GM12864 (cell line): ENCODE results near the gene MIAT.

Experiments used
- DNase-seq: peaks from one replicate; pipeline ENCODE4 v3.0.0-alpha.2; 2011; ENCODE audit warnings: low read depth
- H3K4me3 ChIP-seq: 2 replicates; pipeline ENCODE4 v1.5.1; 2011; ENCODE audit warnings: mild to moderate bottlenecking, low read depth, low read length, control low read depth
- TF ChIP-seq, protein P1 (sequence below): IDR thresholded peaks from 2 replicates; pipeline ENCODE4 v1.5.1; 2011; ENCODE audit warnings: low read depth, mild to moderate bottlenecking, moderate library complexity, low read length, control low read depth, inconsistent platforms; ENCODE audit errors: missing control alignments

MIAT gene

DNA sequence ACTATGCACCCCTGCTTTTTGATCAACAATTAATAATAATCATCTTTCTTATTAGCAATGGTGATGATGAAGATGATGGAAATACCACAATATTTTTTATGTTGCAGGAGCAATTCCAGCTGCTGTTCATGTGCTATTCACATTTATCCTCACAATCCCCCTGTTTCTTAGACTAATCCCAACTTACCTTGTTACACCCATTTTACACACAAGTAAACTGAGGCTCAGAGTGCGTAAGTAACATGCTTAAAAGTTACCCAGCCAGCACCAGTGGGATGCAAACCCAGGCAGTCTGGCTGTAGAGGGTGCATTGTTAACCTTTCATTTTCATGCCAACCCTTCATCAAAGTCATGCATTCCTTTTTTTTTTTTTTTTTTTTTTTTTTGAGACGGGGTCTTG lies 37.2 kb upstream of the MIAT start:
- no peak overlapping the region for H3K4me3 ChIP-seq
- TF ChIP-seq, protein P1, sequence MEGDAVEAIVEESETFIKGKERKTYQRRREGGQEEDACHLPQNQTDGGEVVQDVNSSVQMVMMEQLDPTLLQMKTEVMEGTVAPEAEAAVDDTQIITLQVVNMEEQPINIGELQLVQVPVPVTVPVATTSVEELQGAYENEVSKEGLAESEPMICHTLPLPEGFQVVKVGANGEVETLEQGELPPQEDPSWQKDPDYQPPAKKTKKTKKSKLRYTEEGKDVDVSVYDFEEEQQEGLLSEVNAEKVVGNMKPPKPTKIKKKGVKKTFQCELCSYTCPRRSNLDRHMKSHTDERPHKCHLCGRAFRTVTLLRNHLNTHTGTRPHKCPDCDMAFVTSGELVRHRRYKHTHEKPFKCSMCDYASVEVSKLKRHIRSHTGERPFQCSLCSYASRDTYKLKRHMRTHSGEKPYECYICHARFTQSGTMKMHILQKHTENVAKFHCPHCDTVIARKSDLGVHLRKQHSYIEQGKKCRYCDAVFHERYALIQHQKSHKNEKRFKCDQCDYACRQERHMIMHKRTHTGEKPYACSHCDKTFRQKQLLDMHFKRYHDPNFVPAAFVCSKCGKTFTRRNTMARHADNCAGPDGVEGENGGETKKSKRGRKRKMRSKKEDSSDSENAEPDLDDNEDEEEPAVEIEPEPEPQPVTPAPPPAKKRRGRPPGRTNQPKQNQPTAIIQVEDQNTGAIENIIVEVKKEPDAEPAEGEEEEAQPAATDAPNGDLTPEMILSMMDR = no peak
- no peak for DNase-seq

DNA sequence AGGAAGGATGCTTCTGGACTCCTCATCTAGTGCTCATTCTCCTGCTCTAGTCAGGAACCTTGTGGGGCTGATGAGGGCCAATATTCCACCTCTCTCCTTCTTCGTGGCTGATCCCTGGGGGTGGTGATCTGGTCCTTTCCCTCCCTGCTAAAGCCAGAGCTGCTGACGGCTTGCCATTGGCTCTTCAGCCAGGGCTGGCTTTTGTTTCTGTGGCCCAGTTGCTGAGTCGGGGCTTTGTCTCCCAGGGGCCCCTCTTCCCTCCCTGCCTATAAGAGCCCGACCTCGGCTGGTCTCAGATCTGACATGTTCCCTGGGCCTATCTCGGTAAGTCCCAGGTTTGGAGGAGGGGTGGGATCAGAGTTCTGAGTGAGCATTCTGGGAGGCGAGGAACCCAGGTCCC lies 35.7 kb upstream of the MIAT start, which contains the start of gene CRYBA4:
Gene CRYBA4, plus strand, starts transcription at position 301 of the 400 bp plus-strand sequence. CDS start 634 bp downstream, outside the sequence.
- no peak for DNase-seq
- no peak within 1 kb of the TSS for H3K4me3 ChIP-seq
- TF ChIP-seq, protein P1 = no peak

DNA sequence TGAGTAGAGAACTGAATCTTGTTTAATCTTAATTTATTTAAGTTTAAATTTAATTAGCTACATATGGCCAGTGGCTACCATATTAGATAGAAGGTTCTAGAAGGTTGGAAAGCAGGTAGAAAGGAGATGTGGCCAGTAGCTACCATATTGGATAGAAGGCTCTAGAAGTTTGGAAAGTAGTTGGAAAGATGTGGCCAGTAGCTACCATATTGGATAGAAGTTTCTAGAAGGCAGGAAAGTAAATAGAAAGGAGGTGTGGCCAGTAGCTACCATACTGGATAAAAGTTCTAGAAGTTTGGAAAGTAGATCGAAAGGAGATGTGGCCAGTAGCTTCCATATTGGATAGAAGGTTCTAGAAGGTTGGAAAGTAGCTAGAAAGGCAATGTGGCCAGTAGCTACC lies 33.4 kb upstream of the MIAT start:
- no peak for DNase-seq
- TF ChIP-seq, protein P1 = no peak
- no peak overlapping the region for H3K4me3 ChIP-seq

DNA sequence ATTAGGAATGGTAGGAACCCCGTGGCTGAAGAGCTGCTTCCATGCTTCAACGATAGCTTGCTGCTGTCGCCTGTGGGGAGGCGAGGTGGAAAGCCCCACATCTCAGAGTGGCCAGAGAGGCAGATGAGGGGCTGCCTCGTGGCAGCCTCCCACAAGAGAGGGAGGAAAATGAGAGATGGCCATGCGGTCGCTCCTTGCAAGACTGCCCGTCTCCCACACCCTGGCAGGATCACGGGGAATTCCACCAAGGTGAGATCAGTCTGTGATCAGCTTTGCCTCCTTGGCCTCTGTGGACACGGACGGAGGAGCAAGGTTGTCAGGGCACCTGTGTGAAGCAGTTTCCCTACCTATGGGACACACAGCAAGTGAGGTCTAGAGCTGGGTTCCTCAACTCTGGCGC lies 32.6 kb upstream of the MIAT start:
- TF ChIP-seq, protein P1 = no peak
- no peak overlapping the region for H3K4me3 ChIP-seq
- no peak for DNase-seq

DNA sequence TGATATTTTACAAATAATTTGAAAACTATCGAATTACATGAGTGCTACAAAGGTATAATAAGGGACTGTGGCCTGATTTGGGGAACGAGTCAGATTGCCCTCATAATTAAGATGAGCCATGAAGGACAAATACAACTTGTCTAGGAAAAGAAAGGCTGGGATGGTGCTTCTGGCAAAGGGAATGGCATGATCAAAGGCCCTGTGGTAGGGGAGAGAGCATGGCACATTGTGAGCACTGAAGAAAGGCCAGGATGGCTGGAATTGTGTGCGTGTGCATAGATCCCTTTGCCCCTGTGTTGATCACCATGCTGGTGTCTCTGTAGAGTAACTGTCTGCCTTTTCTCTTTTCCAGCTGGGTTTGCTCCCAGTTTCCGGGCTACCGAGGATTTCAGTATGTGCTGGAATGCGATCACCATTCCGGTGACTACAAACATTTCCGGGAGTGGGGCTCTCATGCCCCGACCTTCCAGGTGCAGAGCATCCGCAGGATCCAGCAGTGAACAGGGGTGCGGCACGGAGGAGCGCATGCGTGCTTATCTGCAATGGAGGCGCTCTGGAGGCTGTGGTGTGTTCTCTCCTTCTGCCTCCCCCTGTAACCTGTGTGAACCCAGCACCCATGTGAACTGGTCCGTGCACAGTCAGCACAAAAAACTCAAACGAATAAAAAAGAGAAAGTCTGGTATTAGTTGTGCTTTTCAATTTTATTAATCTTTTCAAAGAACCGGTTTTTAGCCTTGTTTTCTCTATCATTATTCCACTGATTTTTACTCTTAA lies 27.2 kb upstream of the MIAT start:
- no peak for DNase-seq
- TF ChIP-seq, protein P1 = no peak
- no peak overlapping the region for H3K4me3 ChIP-seq

DNA sequence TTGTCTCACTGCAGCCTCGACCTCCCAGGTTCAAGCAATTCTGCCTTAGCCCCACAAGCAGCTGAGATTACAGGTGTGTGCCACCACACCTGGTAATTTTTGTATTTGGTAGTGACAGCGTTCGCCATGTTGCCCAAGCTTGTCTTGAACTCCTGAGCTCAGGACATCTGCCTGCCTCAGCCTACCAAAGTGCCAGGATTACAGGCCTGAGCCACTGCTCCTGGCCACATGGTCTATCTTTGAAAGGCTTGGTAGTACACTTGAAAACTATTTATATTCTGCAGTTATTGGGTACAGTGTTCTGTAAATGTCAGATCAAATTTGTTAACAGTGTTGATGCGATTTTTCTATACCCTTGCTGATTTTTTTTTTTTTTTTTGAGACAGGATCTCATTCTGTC lies 26.1 kb upstream of the MIAT start:
- TF ChIP-seq, protein P1 = no peak
- no peak for DNase-seq
- H3K4me3 ChIP-seq = no peak overlapping the region

DNA sequence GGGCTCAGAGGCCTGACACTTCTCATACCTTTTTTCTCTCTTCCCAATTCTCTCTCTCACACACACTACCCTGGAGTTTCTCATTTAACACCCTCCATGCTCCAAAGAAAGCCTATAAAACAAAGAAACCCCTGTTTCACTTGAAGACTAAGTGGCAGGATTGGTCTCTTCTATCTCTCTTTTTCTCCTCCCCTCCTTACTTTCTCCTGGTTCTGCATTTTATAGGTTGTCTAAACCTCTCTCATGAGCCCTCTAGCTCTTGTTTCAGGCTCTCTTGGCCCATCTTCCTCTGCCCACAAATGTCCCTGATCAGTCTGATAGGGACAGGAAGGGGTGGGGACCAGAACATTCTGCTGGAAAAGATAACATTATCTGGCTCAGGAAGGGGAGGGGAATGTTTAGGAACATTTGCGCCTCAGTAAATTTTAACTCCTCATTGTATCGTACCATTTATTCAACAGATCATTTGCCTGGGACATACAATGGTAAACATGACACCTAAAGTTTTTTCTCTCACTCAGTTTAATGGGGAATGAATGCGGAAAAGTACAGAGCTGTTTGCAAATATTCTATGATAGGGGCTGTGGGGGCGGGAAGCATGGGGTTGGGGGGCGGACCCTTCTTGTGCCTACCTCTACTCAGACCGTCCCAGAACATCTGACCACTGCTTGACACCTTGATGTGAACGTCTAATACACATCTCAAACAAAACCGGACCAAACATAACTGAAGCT lies 24.8 kb upstream of the MIAT start:
- H3K4me3 ChIP-seq = no peak overlapping the region
- no peak for DNase-seq
- TF ChIP-seq, protein P1 = no peak
